IMR-90 (cell line): ENCODE data around the gene STUB1. TPM values are rescaled to one million over a fixed set of nuclear protein-coding genes. Genes with fewer than 3 reads are reported as not detected.

Source experiments
- ATAC-seq: fragments of 200-7000 bp; cut with Tn5 transposase; 2 replicates; pipeline ENCODE4 v1.9.1; 2020; ENCODE audit warnings: low read depth, mild to moderate bottlenecking, moderate library complexity
- BruUV-seq: library from RNA; stranded (reverse); fragments of 400-500 nt; replicated peaks from 2 replicates; lab custom pipeline; 2021; lab: Mats Ljungman, UMichigan
- CTCF ChIA-PET: fragments of 300-600 bp; formaldehyde crosslinking; extraction: SDS; loops from one replicate; lab custom pipeline; 2021; ENCODE audit warnings: antibody characterized with exemption; lab: Yijun Ruan, JAX
- POLR2A ChIA-PET: fragments of 300-600 bp; sonication (Branson Sonifier 250); formaldehyde crosslinking; loops from one replicate; lab custom pipeline; 2022; ENCODE audit warnings: antibody characterized with exemption; ENCODE audit not compliant: unreplicated experiment; lab: Charles Lee
- DNase-seq: peaks from one replicate; pipeline ENCODE4 v3.0.0; 2013
- H2AFZ ChIP-seq: replicated peaks from 2 replicates; pipeline ENCODE3; 2013; ENCODE audit warnings: low read length, mild to moderate bottlenecking; ENCODE audit not compliant: poor library complexity
- H2AK5ac ChIP-seq: 2 replicates; pipeline ENCODE4 v1.6.1; 2013; ENCODE audit warnings: low read depth, low read length, inconsistent platforms
- H2AK9ac ChIP-seq: replicated peaks from 2 replicates; pipeline ENCODE3; 2013; ENCODE audit warnings: mild to moderate bottlenecking, low read depth, low read length, moderate library complexity; ENCODE audit not compliant: poor library complexity
- H2BK120ac ChIP-seq: 2 replicates; pipeline ENCODE4 v1.6.1; 2013; ENCODE audit warnings: low read depth, low read length, inconsistent platforms
- H2BK15ac ChIP-seq: 3 replicates; pipeline ENCODE4 v1.6.1; 2013; ENCODE audit warnings: low read depth, low read length, inconsistent platforms
- H2BK20ac ChIP-seq: 2 replicates; pipeline ENCODE4 v1.6.1; 2013; ENCODE audit warnings: low read depth, mild to moderate bottlenecking, inconsistent platforms, low read length, moderate library complexity
- H2BK5ac ChIP-seq: 2 replicates; pipeline ENCODE4 v1.6.1; 2013; ENCODE audit warnings: mild to moderate bottlenecking, low read depth, low read length, inconsistent platforms; ENCODE audit not compliant: poor library complexity, severe bottlenecking
- H3K14ac ChIP-seq: replicated peaks from 2 replicates; pipeline ENCODE4 v1.6.1; 2013; ENCODE audit warnings: low read depth, low read length, inconsistent platforms
- H3K18ac ChIP-seq: 2 replicates; pipeline ENCODE4 v1.6.1; 2013; ENCODE audit warnings: low read depth, low read length, control low read depth
- H3K23ac ChIP-seq: 2 replicates; pipeline ENCODE4 v1.6.1; 2013; ENCODE audit warnings: low read depth, low read length, inconsistent platforms
- H3K27ac ChIP-seq: 2 replicates; pipeline ENCODE4 v1.5.1; 2013; ENCODE audit warnings: mild to moderate bottlenecking, control low read depth, low read length; ENCODE audit not compliant: insufficient read depth
- H3K27me3 ChIP-seq: 2 replicates; pipeline ENCODE4 v1.6.1; 2013; ENCODE audit warnings: low read length; ENCODE audit not compliant: control insufficient read depth, insufficient read depth
- H3K36me3 ChIP-seq: 2 replicates; pipeline ENCODE4 v1.6.1; 2013; ENCODE audit warnings: low read length, mixed read lengths; ENCODE audit not compliant: control insufficient read depth, insufficient read depth
- H3K4ac ChIP-seq: 2 replicates; pipeline ENCODE4 v1.6.1; 2013; ENCODE audit warnings: low read depth, low read length, inconsistent platforms
- H3K4me1 ChIP-seq: 2 replicates; pipeline ENCODE4 v1.6.1; 2013; ENCODE audit warnings: low read length, mixed read lengths; ENCODE audit not compliant: control insufficient read depth, insufficient read depth
- H3K4me2 ChIP-seq: 2 replicates; pipeline ENCODE4 v1.6.1; 2013; ENCODE audit warnings: low read depth, mild to moderate bottlenecking, control low read depth, low read length, moderate library complexity
- H3K4me3 ChIP-seq: 2 replicates; pipeline ENCODE4 v1.5.1; 2013; ENCODE audit warnings: low read depth, mild to moderate bottlenecking, control low read depth, low read length, moderate library complexity; ENCODE audit not compliant: insufficient read depth
- H3K56ac ChIP-seq: 2 replicates; pipeline ENCODE4 v1.6.1; 2013; ENCODE audit warnings: low read length, inconsistent platforms; ENCODE audit not compliant: insufficient read depth; ENCODE audit errors: extremely low read depth
- H3K79me1 ChIP-seq, 2 experiments: 2 replicates each; pipeline ENCODE4 v1.6.1; 2013; ENCODE audit warnings: low read length in 2 of 2, inconsistent platforms in 1 of 2, low read depth in 1 of 2
- H3K9ac ChIP-seq: 2 replicates; pipeline ENCODE4 v1.6.1; 2013; ENCODE audit warnings: low read depth, low read length, control low read depth
- H3K9me1 ChIP-seq: 2 replicates; pipeline ENCODE4 v1.6.1; 2013; ENCODE audit warnings: low read length, inconsistent platforms; ENCODE audit not compliant: insufficient read depth
- H3K9me3 ChIP-seq: 2 replicates; pipeline ENCODE4 v1.6.1; 2013; ENCODE audit warnings: low read length; ENCODE audit not compliant: control insufficient read depth, insufficient read depth
- H4K20me1 ChIP-seq: 2 replicates; pipeline ENCODE4 v1.6.1; 2013; ENCODE audit warnings: low read length, inconsistent platforms; ENCODE audit not compliant: insufficient read depth
- H4K5ac ChIP-seq: 2 replicates; pipeline ENCODE4 v1.6.1; 2013; ENCODE audit warnings: mild to moderate bottlenecking, low read depth, low read length, control low read depth
- H4K8ac ChIP-seq, 2 experiments: 2 replicates each; pipeline ENCODE4 v1.6.1; 2013; ENCODE audit warnings: low read depth in 2 of 2, low read length in 2 of 2, control low read depth in 1 of 2, inconsistent platforms in 1 of 2
- H4K91ac ChIP-seq: 2 replicates; pipeline ENCODE4 v1.6.1; 2013; ENCODE audit warnings: low read depth, low read length, inconsistent platforms; ENCODE audit not compliant: insufficient read depth
- BHLHE40 ChIP-seq: fragments of 150-350 bp; IDR thresholded peaks from 2 replicates; pipeline ENCODE4 v1.6.1; 2016; ENCODE audit warnings: mild to moderate bottlenecking, low read depth, low read length
- CTCF ChIP-seq: conservative IDR thresholded peaks from 2 replicates; pipeline ENCODE4 v1.5.1; 2012; ENCODE audit warnings: mild to moderate bottlenecking, low read depth, low read length, improper control_type of control experiment
- FOS ChIP-seq: fragments of 150-350 bp; IDR thresholded peaks from 2 replicates; pipeline ENCODE4 v1.6.1; 2016; ENCODE audit warnings: low read depth, low read length
- MAFK ChIP-seq: IDR thresholded peaks from 2 replicates; pipeline ENCODE4 v1.6.1; 2012; ENCODE audit warnings: low read depth, low read length, improper control_type of control experiment
- MAZ ChIP-seq: IDR thresholded peaks from 2 replicates; pipeline ENCODE4 v1.6.1; 2012; ENCODE audit warnings: low read depth, mild to moderate bottlenecking, low read length, improper control_type of control experiment, moderate library complexity, borderline replicate concordance
- MXI1 ChIP-seq: IDR thresholded peaks from 2 replicates; pipeline ENCODE4 v1.6.1; 2012; ENCODE audit warnings: low read depth, mild to moderate bottlenecking, low read length, moderate library complexity, borderline replicate concordance
- NFE2L2 ChIP-seq: fragments of 150-350 bp; IDR thresholded peaks from 2 replicates; pipeline ENCODE4 v1.6.1; 2016; ENCODE audit warnings: low read depth, mild to moderate bottlenecking, low read length
- POLR2A ChIP-seq: IDR thresholded peaks from 2 replicates; pipeline ENCODE4 v1.6.1; 2012; ENCODE audit warnings: mild to moderate bottlenecking, low read depth, low read length
- RAD21 ChIP-seq: IDR thresholded peaks from 2 replicates; pipeline ENCODE4 v1.6.1; 2012; ENCODE audit warnings: low read length, improper control_type of control experiment
- RCOR1 ChIP-seq: IDR thresholded peaks from 2 replicates; pipeline ENCODE4 v1.6.1; 2012; ENCODE audit warnings: mild to moderate bottlenecking, low read length, improper control_type of control experiment; ENCODE audit not compliant: insufficient replicate concordance
- RFX5 ChIP-seq: IDR thresholded peaks from 2 replicates; pipeline ENCODE4 v1.8.0; 2012; ENCODE audit warnings: low read depth, mild to moderate bottlenecking, low read length, moderate library complexity
- SMC3 ChIP-seq: fragments of 150-350 bp; IDR thresholded peaks from 2 replicates; pipeline ENCODE4 v1.6.1; 2016; ENCODE audit warnings: low read depth, mild to moderate bottlenecking, antibody characterized with exemption, low read length, moderate library complexity
- USF2 ChIP-seq: fragments of 150-350 bp; IDR thresholded peaks from 2 replicates; pipeline ENCODE4 v1.6.1; 2017; ENCODE audit warnings: mild to moderate bottlenecking, antibody characterized with exemption, low read length, low read depth
- WGBS, 2 experiments: methylation state at CpG; one replicate each; pipeline versions ENCODE4 v1.1.5 to v1.1.7; 2013; ENCODE audit warnings: missing lambda C conversion rate in 2 of 2; ENCODE audit not compliant: insufficient read length in 1 of 2; ENCODE audit errors: extremely low coverage in 2 of 2; 5-methylcytosine and 5-hydroxymethylcytosine counted together
- dilution Hi-C: fragments of 300-500 bp; cut with HindIII; formaldehyde crosslinking; loops from one replicate; pipeline ENCODE4 v1.14.3; 2018; ENCODE audit warnings: low sequenced_read_pairs; ENCODE audit not compliant: unreplicated experiment
- in situ Hi-C: fragments of 300-500 bp; cut with MboI; formaldehyde crosslinking; loops from 3 replicates; pipeline ENCODE4 v1.14.3; 2019; ENCODE audit warnings: low sequenced_read_pairs, inconsistent platforms, mixed read lengths
- intact Hi-C: fragments of 100-400 bp; cut with micrococcal nuclease; formaldehyde crosslinking; loops from 2 replicates; pipeline ENCODE4 v1.10.0; 2022
- polyA plus RNA-seq, 3 experiments: library from polyadenylated mRNA; depleted of rRNA; stranded (reverse); fragments of >200 nt; gene quantifications; 2 replicates each; pipeline ENCODE4 v1.2.3, GENCODE V29; 2012; ENCODE audit warnings: low replicate concordance in 1 of 3
- total RNA-seq: library from RNA; depleted of rRNA; stranded (reverse); fragments of >200 nt; gene quantifications from 2 replicates; pipeline ENCODE4 v1.2.3, GENCODE V29; 2012

STUB1 gene
- total and polyA plus RNA-seq, 2 of the 4 experiments (the other 2 are of a cell fraction) = 183 to 186 TPM

GRCh38 chr16:725463-726187 is 45.4 kb downstream of the STUB1 start (continued):
- TF ChIP-seq MAFK = no peak

GRCh38 chr16:726188-726437 is 45.9 kb downstream of the STUB1 start:
- no TSS peak for BruUV-seq
- H2BK5ac ChIP-seq = no peak overlapping the region
- no peak overlapping the region for H2BK120ac ChIP-seq
- no peak overlapping the region for H3K27ac ChIP-seq
- H3K14ac ChIP-seq = no peak overlapping the region
- DNase-seq (no peak), ATAC-seq (no peak)
- H2AFZ ChIP-seq = peak overlapping the region; percentile 38
- no peak overlapping the region for H2BK20ac ChIP-seq
- no peak overlapping the region for H3K18ac ChIP-seq
- H4K91ac ChIP-seq = no peak overlapping the region
- TF ChIP-seq SMC3 (no peak), MAFK (no peak), RCOR1 (no peak), CTCF (no peak), RFX5 (no peak), MXI1 (no peak), FOS (no peak), USF2 (no peak), POLR2A (no peak), MAZ (no peak), RAD21 (no peak), NFE2L2 (no peak), BHLHE40 (no peak)
- no peak overlapping the region for H2AK5ac ChIP-seq
- H3K4me3 ChIP-seq = no peak overlapping the region
- H3K36me3 ChIP-seq = peaks cover 3% of the 10 kb centered on the region; the same call in 1 of the 2 replicates
- in situ Hi-C loops = no loop called here
- H3K79me1 ChIP-seq = peaks cover 0 to 5% of the 10 kb centered on the region in 2 experiments; a peak in 1 of 4 replicates
- no peak overlapping the region for H2BK15ac ChIP-seq
- peak overlapping the region in 1 of 2 experiments; percentile 66; a peak in 1 of 4 replicates for H4K8ac ChIP-seq
- ChIA-PET CTCF (no interaction called here), POLR2A (no interaction called here)
- WGBS, 2 experiments = 52% methylated on average over 3 of the region's 9 CpGs; no CpG with 5 or more reads in 1 of the 2 experiments
- intact Hi-C loops = loop anchor here (5.0 kb wide), 1 partner anchor 61 kb away; the partner anchor contains the start of genes CHTF18 and RPUSD1
- H3K4ac ChIP-seq = no peak overlapping the region
- H4K20me1 ChIP-seq = peaks cover 4% of the 10 kb centered on the region
- dilution Hi-C loops = no loop called here
- H3K9me3 ChIP-seq = no peaks in the 10 kb centered on the region
- no peaks in the 10 kb centered on the region for H3K27me3 ChIP-seq
- no peak overlapping the region for H3K9ac ChIP-seq
- H2AK9ac ChIP-seq = peak overlapping the region; percentile 93
- no peak overlapping the region for H3K4me2 ChIP-seq
- no peak overlapping the region for H4K5ac ChIP-seq
- no peak overlapping the region for H3K56ac ChIP-seq
- no peak overlapping the region; the same call in 1 of the 2 replicates for H3K23ac ChIP-seq
- H3K9me1 ChIP-seq = peaks cover 2% of the 10 kb centered on the region; the same call in 1 of the 2 replicates
- H3K4me1 ChIP-seq = peaks cover 12% of the 10 kb centered on the region
